Measurements from ENCODE around the gene CTSK.
"Not testable (repeated sequence)": the region's sequence is repeated elsewhere in the genome, so short reads cannot be mapped to it uniquely, and the experiment has no call there.

CTSK gene

DNA sequence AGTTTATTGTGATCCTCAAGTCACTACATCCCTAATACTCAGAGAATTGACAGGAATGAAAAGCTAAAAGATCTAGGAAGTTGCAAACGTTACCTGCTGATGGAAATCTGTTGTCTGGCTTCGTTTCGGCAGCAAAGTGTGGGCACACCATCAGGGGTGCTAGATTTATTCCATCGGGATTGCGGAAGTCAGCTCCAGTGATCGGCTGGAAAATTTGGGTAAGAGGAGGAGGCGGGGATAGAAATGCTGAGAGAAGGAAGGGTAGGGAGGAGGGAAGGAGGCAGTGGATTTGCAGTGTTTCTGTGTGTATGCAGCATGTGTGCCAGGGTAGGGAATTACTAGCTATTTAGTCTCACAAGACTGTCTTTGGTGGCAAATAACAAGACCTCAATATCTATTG lies at the start of gene CTSK:
Gene CTSK (minus strand): TSS at position 140 of the 400 bp plus-strand sequence. CDS start 1,455 bp downstream, outside the sequence.
- H3K9ac ChIP-seq (ENCODE audit: low read depth, low read length), result no peak within 1 kb of the TSS
- H3K36me3 ChIP-seq (ENCODE audit: insufficient read depth, low read depth, low read length), result peaks cover 26% of the 10 kb centered on the region
- no peak within 1 kb of the TSS for H3K27ac ChIP-seq (ENCODE audit: low read length)
- H3K4me3 ChIP-seq (ENCODE audit: low read length), result no peak within 1 kb of the TSS; the same call in 1 of the 2 replicates
- H3K9me3 ChIP-seq (ENCODE audit: insufficient read depth, low read depth, low read length), result no peaks in the 10 kb centered on the region
- no peaks in the 10 kb centered on the region; the same call in 1 of the 2 replicates for H3K27me3 ChIP-seq (ENCODE audit: insufficient read depth, low read length)
- H3K4me1 ChIP-seq (ENCODE audit: insufficient read depth, low read length), result peaks cover 17% of the 10 kb centered on the region; the same call in 1 of the 2 replicates

- peaks cover 33% of the 10 kb centered on the region for H3K36me3 ChIP-seq (ENCODE audit: insufficient read depth, low read depth, low read length)
- not testable (repeated sequence) for H3K9ac ChIP-seq (ENCODE audit: low read depth, low read length); H3K27me3 ChIP-seq (ENCODE audit: insufficient read depth, low read length); H3K4me3 ChIP-seq (ENCODE audit: low read length); H3K27ac ChIP-seq (ENCODE audit: low read length); H3K4me1 ChIP-seq (ENCODE audit: insufficient read depth, low read length)
- peaks cover 17% of the 10 kb centered on the region for H3K9me3 ChIP-seq (ENCODE audit: insufficient read depth, low read depth, low read length)
Measured at GRCh38 chr1:150852734-150853133, 44.7 kb upstream of the CTSK start.

- peaks cover 17% of the 10 kb centered on the region for H3K9me3 ChIP-seq (ENCODE audit: insufficient read depth, low read depth, low read length)
- H3K4me3 ChIP-seq (ENCODE audit: low read length); H3K4me1 ChIP-seq (ENCODE audit: insufficient read depth, low read length); H3K27ac ChIP-seq (ENCODE audit: low read length); H3K27me3 ChIP-seq (ENCODE audit: insufficient read depth, low read length); H3K9ac ChIP-seq (ENCODE audit: low read depth, low read length): not testable (repeated sequence)
- H3K36me3 ChIP-seq (ENCODE audit: insufficient read depth, low read depth, low read length), result peaks cover 23% of the 10 kb centered on the region
Measured at GRCh38 chr1:150850801-150851362, 42.8 kb upstream of the CTSK start.

GRCh38 chr1:150846473-150847146 lies 38.5 kb upstream of the CTSK start:
- no peaks in the 10 kb centered on the region; the same call in 1 of the 2 replicates for H3K36me3 ChIP-seq (ENCODE audit: insufficient read depth, low read depth, low read length)
- H3K27ac ChIP-seq (ENCODE audit: low read length), result no peak overlapping the region
- no peaks in the 10 kb centered on the region for H3K27me3 ChIP-seq (ENCODE audit: insufficient read depth, low read length)
- peaks cover 6% of the 10 kb centered on the region; the same call in 1 of the 2 replicates for H3K4me1 ChIP-seq (ENCODE audit: insufficient read depth, low read length)
- H3K9ac ChIP-seq (ENCODE audit: low read depth, low read length), result no peak overlapping the region
- H3K4me3 ChIP-seq (ENCODE audit: low read length), result no peak overlapping the region
- no peaks in the 10 kb centered on the region for H3K9me3 ChIP-seq (ENCODE audit: insufficient read depth, low read depth, low read length)

- Histone ChIP-seq H3K9me3 (ENCODE audit: insufficient read depth, low read depth, low read length) (no peaks in the 10 kb centered on the region), H3K9ac (ENCODE audit: low read depth, low read length) (no peak overlapping the region), H3K36me3 (ENCODE audit: insufficient read depth, low read depth, low read length) (peaks cover 12% of the 10 kb centered on the region), H3K27me3 (ENCODE audit: insufficient read depth, low read length) (no peaks in the 10 kb centered on the region), H3K27ac (ENCODE audit: low read length) (no peak overlapping the region), H3K4me3 (ENCODE audit: low read length) (no peak overlapping the region), H3K4me1 (ENCODE audit: insufficient read depth, low read length) (peaks cover 6% of the 10 kb centered on the region; the same call in 1 of the 2 replicates)
Measured at GRCh38 chr1:150843474-150843873, 35.4 kb upstream of the CTSK start.

GRCh38 chr1:150842964-150843363 lies 34.9 kb upstream of the CTSK start:
- no peak overlapping the region for H3K27ac ChIP-seq (ENCODE audit: low read length)
- peaks cover 6% of the 10 kb centered on the region; the same call in 1 of the 2 replicates for H3K4me1 ChIP-seq (ENCODE audit: insufficient read depth, low read length)
- H3K9ac ChIP-seq (ENCODE audit: low read depth, low read length), result no peak overlapping the region
- H3K9me3 ChIP-seq (ENCODE audit: insufficient read depth, low read depth, low read length), result no peaks in the 10 kb centered on the region
- no peak overlapping the region for H3K4me3 ChIP-seq (ENCODE audit: low read length)
- H3K36me3 ChIP-seq (ENCODE audit: insufficient read depth, low read depth, low read length), result peaks cover 17% of the 10 kb centered on the region
- no peaks in the 10 kb centered on the region for H3K27me3 ChIP-seq (ENCODE audit: insufficient read depth, low read length)

- Histone ChIP-seq H3K27me3 (ENCODE audit: insufficient read depth, low read length) (no peaks in the 10 kb centered on the region), H3K9ac (ENCODE audit: low read depth, low read length) (no peak overlapping the region), H3K4me1 (ENCODE audit: insufficient read depth, low read length) (peaks cover 6% of the 10 kb centered on the region; the same call in 1 of the 2 replicates), H3K4me3 (ENCODE audit: low read length) (no peak overlapping the region), H3K27ac (ENCODE audit: low read length) (no peak overlapping the region), H3K36me3 (ENCODE audit: insufficient read depth, low read depth, low read length) (peaks cover 22% of the 10 kb centered on the region), H3K9me3 (ENCODE audit: insufficient read depth, low read depth, low read length) (no peaks in the 10 kb centered on the region)
Measured at GRCh38 chr1:150842343-150842742, 34.3 kb upstream of the CTSK start.

DNA sequence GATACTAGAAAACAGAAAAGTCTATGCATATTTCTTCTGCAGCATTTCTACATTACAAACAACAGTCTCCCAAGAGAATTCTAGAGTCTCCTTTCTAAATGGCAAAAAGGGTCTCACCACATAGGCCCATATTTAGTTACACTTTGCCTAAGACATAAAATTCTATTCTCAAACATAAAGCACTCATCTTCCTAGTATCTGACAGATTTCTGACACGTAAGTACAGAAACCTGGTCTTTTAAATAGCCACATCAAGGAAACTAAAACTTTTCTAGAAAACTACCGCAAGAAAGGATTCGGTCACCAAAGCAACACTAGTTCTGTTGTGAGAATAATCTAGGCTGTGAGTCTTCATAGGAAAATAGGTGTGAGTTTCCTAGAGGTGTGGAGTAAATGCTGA lies 33.6 kb upstream of the CTSK start:
- Histone ChIP-seq H3K36me3 (ENCODE audit: insufficient read depth, low read depth, low read length) (peaks cover 29% of the 10 kb centered on the region), H3K4me3 (ENCODE audit: low read length) (no peak overlapping the region), H3K27me3 (ENCODE audit: insufficient read depth, low read length) (no peaks in the 10 kb centered on the region), H3K4me1 (ENCODE audit: insufficient read depth, low read length) (peaks cover 6% of the 10 kb centered on the region; the same call in 1 of the 2 replicates), H3K27ac (ENCODE audit: low read length) (no peak overlapping the region), H3K9me3 (ENCODE audit: insufficient read depth, low read depth, low read length) (no peaks in the 10 kb centered on the region), H3K9ac (ENCODE audit: low read depth, low read length) (no peak overlapping the region)

- H3K9me3 ChIP-seq (ENCODE audit: insufficient read depth, low read depth, low read length); H3K4me3 ChIP-seq (ENCODE audit: low read length); H3K4me1 ChIP-seq (ENCODE audit: insufficient read depth, low read length); H3K9ac ChIP-seq (ENCODE audit: low read depth, low read length); H3K27me3 ChIP-seq (ENCODE audit: insufficient read depth, low read length); H3K27ac ChIP-seq (ENCODE audit: low read length): not testable (repeated sequence)
- H3K36me3 ChIP-seq (ENCODE audit: insufficient read depth, low read depth, low read length), result peaks cover 37% of the 10 kb centered on the region
Measured at GRCh38 chr1:150840850-150841249, 32.8 kb upstream of the CTSK start.

- no peak overlapping the region for H3K9ac ChIP-seq (ENCODE audit: low read depth, low read length)
- no peaks in the 10 kb centered on the region for H3K4me1 ChIP-seq (ENCODE audit: insufficient read depth, low read length)
- no peak overlapping the region for H3K4me3 ChIP-seq (ENCODE audit: low read length)
- H3K36me3 ChIP-seq (ENCODE audit: insufficient read depth, low read depth, low read length), result peaks cover 78% of the 10 kb centered on the region
- no peaks in the 10 kb centered on the region for H3K27me3 ChIP-seq (ENCODE audit: insufficient read depth, low read length)
- no peaks in the 10 kb centered on the region for H3K9me3 ChIP-seq (ENCODE audit: insufficient read depth, low read depth, low read length)
- no peak overlapping the region for H3K27ac ChIP-seq (ENCODE audit: low read length)
Measured at GRCh38 chr1:150836129-150836773, 28.2 kb upstream of the CTSK start.

- H3K27me3 ChIP-seq (ENCODE audit: insufficient read depth, low read length); H3K4me3 ChIP-seq (ENCODE audit: low read length); H3K27ac ChIP-seq (ENCODE audit: low read length); H3K9me3 ChIP-seq (ENCODE audit: insufficient read depth, low read depth, low read length); H3K9ac ChIP-seq (ENCODE audit: low read depth, low read length); H3K4me1 ChIP-seq (ENCODE audit: insufficient read depth, low read length): not testable (repeated sequence)
- peaks cover 83% of the 10 kb centered on the region for H3K36me3 ChIP-seq (ENCODE audit: insufficient read depth, low read depth, low read length)
Measured at GRCh38 chr1:150833961-150834360, 25.9 kb upstream of the CTSK start.

- no peaks in the 10 kb centered on the region for H3K27me3 ChIP-seq (ENCODE audit: insufficient read depth, low read length)
- no peak overlapping the region for H3K4me3 ChIP-seq (ENCODE audit: low read length)
- H3K27ac ChIP-seq (ENCODE audit: low read length), result no peak overlapping the region
- no peak overlapping the region for H3K9ac ChIP-seq (ENCODE audit: low read depth, low read length)
- H3K36me3 ChIP-seq (ENCODE audit: insufficient read depth, low read depth, low read length), result peaks cover 85% of the 10 kb centered on the region
- H3K9me3 ChIP-seq (ENCODE audit: insufficient read depth, low read depth, low read length), result no peaks in the 10 kb centered on the region
- no peaks in the 10 kb centered on the region for H3K4me1 ChIP-seq (ENCODE audit: insufficient read depth, low read length)
Measured at GRCh38 chr1:150832597-150832996, 24.5 kb upstream of the CTSK start.
